ENCODE data around the gene FAAP20. TPM values are rescaled to one million over a fixed set of nuclear protein-coding genes. Genes with fewer than 3 reads are reported as not detected.

The FAAP20 gene
- total RNA-seq, 1 experiment from 2014 or later: 133 TPM

- TF ChIP-seq ZNF425 (CRISPR knock-in tag; conservative IDR thresholded peaks at IDR 0.05) (no peak), KAT7 (CRISPR knock-in tag; IDR thresholded peaks at IDR 0.05; ENCODE audit: borderline replicate concordance) (no peak), ZNF281 (CRISPR knock-in tag; IDR thresholded peaks at IDR 0.05) (no peak), GABPB1 (CRISPR knock-in tag; IDR thresholded peaks at IDR 0.05) (no peak), STAT6 (CRISPR knock-in tag; conservative IDR thresholded peaks at IDR 0.05; ENCODE audit: low read depth) (no peak), CTCF (IDR thresholded peaks at IDR 0.05) (no peak), HMGXB4 (CRISPR knock-in tag; IDR thresholded peaks at IDR 0.05) (no peak)
Observed at GRCh38 chr1:2188336-2188735, 6.2 kb downstream of the FAAP20 start (continued).

DNA sequence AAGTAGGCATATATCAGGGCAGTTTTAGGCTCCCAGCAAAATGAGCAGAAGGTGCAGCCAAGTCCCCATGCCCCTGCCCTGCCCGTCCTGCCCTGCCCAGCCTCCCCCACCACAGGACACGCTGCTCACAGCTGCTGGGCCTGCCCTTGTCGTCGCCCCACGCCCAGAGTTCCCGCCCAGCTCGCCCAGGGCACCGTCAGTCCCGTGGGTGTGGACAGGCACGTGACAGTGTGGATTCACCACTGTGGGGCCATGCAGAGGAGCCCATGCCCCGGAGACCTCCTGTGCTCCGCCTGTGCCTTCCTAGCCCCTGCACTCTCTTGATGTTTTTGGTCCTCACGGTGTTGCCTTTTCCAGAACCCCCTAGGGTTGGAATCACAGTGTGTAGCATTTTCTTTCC, 7.0 kb downstream of the FAAP20 start:
- peaks cover 11% of the 10 kb centered on the region for H3K4me1 Mint-ChIP-seq
- ATAC-seq (no peak), DNase-seq (ENCODE audit: low spot score) (no peak)
- H3K36me3 Mint-ChIP-seq: peaks cover 13% of the 10 kb centered on the region
- no peaks in the 10 kb centered on the region for H3K9me3 Mint-ChIP-seq
- H3K4me3 Mint-ChIP-seq: no peak overlapping the region
- no peaks in the 10 kb centered on the region for H3K27me3 Mint-ChIP-seq (ENCODE audit: low read depth)
- POLR2A ChIA-PET: no interaction called here
- peak overlapping the region; percentile 70; the same call in 1 of the 2 replicates for H3K27ac Mint-ChIP-seq
- CTCF ChIA-PET: interaction anchor here (3.8 kb wide), 1 partner anchor 13 kb away, joined by 27 read pairs; no protein-coding TSS in a partner anchor
- no peak for TF ChIP-seq SMAD4 (CRISPR knock-in tag; IDR thresholded peaks at IDR 0.05)
- TF ChIP-seq ATF1 (CRISPR knock-in tag; IDR thresholded peaks at IDR 0.05): no peak
- no peak for TF ChIP-seq EMX1 (CRISPR knock-in tag; IDR thresholded peaks at IDR 0.05)
- TF ChIP-seq CTCF (IDR thresholded peaks at IDR 0.05): no peak
- no peak for TF ChIP-seq ZNF512 (CRISPR knock-in tag; IDR thresholded peaks at IDR 0.05; ENCODE audit: borderline replicate concordance)
- no peak for TF ChIP-seq MYBL2 (CRISPR knock-in tag; IDR thresholded peaks at IDR 0.05)
- TF ChIP-seq, protein P1, sequence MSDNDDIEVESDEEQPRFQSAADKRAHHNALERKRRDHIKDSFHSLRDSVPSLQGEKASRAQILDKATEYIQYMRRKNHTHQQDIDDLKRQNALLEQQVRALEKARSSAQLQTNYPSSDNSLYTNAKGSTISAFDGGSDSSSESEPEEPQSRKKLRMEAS (CRISPR knock-in tag; IDR thresholded peaks at IDR 0.05): no peak
- no peak for TF ChIP-seq NFYB (CRISPR knock-in tag; conservative IDR thresholded peaks at IDR 0.05; ENCODE audit: low read depth)
- no peak for TF ChIP-seq CREB1 (CRISPR knock-in tag; IDR thresholded peaks at IDR 0.05)
- TF ChIP-seq, protein P2, sequence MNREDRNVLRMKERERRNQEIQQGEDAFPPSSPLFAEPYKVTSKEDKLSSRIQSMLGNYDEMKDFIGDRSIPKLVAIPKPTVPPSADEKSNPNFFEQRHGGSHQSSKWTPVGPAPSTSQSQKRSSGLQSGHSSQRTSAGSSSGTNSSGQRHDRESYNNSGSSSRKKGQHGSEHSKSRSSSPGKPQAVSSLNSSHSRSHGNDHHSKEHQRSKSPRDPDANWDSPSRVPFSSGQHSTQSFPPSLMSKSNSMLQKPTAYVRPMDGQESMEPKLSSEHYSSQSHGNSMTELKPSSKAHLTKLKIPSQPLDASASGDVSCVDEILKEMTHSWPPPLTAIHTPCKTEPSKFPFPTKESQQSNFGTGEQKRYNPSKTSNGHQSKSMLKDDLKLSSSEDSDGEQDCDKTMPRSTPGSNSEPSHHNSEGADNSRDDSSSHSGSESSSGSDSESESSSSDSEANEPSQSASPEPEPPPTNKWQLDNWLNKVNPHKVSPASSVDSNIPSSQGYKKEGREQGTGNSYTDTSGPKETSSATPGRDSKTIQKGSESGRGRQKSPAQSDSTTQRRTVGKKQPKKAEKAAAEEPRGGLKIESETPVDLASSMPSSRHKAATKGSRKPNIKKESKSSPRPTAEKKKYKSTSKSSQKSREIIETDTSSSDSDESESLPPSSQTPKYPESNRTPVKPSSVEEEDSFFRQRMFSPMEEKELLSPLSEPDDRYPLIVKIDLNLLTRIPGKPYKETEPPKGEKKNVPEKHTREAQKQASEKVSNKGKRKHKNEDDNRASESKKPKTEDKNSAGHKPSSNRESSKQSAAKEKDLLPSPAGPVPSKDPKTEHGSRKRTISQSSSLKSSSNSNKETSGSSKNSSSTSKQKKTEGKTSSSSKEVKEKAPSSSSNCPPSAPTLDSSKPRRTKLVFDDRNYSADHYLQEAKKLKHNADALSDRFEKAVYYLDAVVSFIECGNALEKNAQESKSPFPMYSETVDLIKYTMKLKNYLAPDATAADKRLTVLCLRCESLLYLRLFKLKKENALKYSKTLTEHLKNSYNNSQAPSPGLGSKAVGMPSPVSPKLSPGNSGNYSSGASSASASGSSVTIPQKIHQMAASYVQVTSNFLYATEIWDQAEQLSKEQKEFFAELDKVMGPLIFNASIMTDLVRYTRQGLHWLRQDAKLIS (CRISPR knock-in tag; IDR thresholded peaks at IDR 0.05; ENCODE audit: borderline replicate concordance): no peak

Data from WTC11 (cell line).